CD4-positive, alpha-beta T cell treated with Interferon gamma for 1 hour (primary cell): ENCODE measurements around the gene PRKCA.

Experiments used
- DNase-seq: peaks from one replicate; pipeline ENCODE4 v3.0.0-alpha.2; 2020

PRKCA gene

GRCh38 chr17:66643815-66644710, 341.6 kb downstream of the PRKCA start:
- no peak for DNase-seq

GRCh38 chr17:66645259-66645658, 342.8 kb downstream of the PRKCA start:
- DNase-seq: no peak

- no peak for DNase-seq
Observed at GRCh38 chr17:66647391-66647983, 345.1 kb downstream of the PRKCA start.

DNA sequence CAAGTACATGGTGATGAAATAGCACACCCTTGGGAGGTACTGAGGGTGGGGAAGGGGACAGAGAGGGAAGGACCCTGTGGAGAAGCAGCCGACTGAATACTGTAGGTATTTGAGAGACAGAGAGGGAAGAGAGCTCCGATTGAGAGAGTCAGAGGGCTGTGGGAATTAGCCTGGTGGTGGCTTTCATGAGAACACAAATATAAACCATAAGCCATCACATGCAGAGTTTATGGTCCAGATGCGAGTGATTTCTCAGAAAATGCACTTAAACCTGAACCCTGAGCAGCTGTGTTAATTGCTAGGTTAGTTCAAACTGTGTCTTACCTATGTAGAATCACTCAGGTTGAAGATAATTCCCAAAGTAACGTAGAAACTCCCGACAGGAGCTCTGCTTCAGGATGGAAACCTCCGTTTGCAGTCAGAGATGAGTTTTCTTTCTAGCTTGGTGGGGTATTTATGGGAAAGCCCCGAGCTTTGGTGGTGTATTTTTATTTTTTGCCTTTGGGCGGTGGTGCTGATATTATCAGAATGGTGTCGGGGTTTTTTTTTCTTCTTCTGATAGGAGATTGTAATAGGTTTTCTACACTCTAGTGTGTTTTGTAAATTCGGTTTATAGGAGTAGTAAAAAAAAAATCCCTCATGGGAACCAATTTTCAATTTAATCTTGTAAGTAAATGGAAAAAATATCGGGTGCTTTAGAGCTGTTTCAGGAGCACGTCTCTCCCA, 347.6 kb downstream of the PRKCA start:
- no peak for DNase-seq

GRCh38 chr17:66650544-66650877, 348.1 kb downstream of the PRKCA start:
- no peak for DNase-seq

DNA sequence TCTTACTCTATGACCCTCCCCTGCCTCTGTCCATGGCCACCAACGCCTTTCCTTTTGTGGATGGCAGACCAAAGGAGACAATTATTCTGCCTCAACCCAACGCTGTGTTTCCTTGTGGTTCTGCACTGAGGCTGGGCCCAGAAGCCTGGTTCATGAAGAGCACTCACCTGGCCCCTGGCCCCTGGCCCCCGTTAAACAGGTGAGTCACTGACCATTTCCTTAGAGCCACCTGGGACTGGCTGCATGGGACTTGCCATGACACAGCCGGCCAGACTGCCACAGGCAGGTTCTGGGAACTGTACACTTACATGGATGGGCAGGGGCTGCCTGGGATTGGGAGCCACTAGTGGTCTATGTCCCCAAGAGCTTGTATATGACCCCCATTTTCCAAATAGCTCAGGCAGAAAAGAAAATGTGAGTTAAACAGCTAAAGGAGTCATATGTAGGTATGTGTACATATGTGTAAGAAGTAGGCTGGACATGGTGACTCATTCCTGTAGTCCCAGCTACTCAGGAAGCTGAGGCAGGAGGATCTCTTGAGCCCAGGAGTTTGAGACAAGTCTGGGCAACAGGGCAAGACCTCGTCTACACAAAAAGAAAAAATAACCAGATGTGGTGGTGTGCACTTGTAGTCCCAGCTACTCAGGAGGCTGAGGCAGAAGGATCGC, 350.6 kb downstream of the PRKCA start:
- no peak for DNase-seq

DNA sequence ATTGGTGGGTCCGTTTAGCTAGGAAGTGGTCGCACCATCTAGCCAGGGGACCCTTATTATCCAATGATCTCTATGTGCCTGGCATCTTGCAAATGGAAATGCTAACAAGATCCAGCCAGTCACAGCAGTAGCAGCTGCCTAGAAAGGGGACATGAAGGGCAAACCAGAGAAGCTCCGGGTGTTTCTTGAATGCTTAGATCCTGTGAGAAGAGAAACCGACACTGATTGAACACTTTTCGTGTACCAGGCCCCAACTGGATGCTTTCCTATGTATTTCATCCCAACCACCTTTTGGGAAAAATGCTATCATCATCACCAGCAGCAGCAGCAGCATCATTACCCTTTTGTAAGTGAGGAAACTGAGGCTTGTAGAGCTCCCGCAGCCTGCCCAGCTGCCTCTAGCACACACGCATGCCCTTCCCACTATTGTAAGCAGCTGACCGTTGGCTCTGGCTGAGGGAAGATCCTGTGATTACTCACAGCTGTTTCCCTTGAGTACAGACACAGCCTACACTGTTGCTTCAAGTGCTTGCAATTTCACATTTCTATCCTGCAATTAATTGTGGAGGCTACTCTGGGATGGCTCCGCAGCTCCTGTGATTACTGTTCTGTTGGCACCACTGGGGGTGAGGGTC, 351.8 kb downstream of the PRKCA start:
- DNase-seq: no peak

DNA sequence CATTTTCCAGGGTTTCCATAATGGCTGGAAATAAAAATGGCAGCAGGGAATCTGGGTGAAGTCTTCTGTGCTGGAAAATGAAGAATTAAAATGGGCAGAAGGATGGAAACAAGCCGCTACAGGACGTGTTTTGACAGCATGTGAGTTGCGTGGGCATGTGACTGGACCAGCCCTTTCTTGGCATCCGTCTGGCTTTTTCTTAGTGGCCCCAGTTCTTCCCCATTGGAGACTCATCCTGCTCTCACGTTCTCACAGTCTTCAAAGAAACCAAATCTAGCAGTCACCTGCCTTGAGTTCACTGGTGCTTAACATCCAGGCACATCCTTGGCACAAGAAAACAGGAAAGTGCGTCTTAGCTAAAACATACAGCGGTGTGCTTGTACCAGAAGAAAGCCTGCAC, 352.4 kb downstream of the PRKCA start:
- DNase-seq: no peak

- DNase-seq: no peak
Observed at GRCh38 chr17:66655461-66655860, 353.0 kb downstream of the PRKCA start.

- no peak for DNase-seq
Observed at GRCh38 chr17:66655861-66656260, 353.4 kb downstream of the PRKCA start.

- DNase-seq: no peak
Observed at GRCh38 chr17:66661411-66662256, 359.2 kb downstream of the PRKCA start.

DNA sequence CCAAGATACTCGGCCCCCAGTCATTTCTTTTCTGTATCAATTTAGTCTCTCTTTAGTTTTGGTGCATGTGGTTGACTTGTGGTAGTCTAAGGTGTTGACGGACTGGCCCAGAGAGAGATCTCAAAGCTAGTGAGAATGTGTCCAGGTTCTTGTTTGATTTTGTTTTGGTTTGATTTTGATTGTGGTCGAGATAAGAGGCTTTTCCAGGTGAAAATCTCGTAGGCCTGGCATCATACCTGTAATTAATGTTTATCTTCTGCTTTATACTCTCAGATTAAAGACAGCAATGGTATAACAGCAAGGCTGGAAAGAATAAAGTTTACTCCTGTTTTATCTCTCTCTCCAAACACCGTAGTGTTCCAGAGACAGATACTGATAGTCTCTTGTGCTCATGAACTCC, 360.1 kb downstream of the PRKCA start:
- no peak for DNase-seq

DNA sequence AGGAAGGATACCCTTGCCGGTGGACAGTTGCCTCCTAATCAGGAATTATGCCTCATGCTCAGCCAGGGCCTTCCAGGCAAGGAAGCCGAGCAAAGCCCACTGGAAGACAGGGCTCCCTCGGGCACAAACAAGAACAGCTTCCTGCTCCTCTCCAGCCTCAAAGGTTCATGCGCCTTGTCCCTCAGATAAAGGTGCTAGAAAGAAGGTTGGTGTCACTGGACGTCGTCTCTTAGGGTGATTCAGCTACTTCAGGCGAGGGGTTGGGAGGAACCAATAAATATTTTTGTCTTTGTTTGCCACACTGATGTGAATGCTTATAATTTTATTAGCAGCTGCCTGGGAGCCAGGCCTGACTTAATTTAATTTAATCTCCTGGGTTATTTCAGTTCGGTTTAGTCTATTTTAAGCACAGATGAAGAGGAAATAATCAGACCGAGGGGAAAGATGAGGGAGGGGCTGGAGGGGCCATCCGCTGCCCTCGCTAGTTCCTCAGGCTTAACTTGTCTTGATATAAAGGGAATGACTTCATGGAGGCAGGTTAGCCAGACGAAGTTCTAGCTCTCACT, 360.7 kb downstream of the PRKCA start:
- no peak for DNase-seq

DNA sequence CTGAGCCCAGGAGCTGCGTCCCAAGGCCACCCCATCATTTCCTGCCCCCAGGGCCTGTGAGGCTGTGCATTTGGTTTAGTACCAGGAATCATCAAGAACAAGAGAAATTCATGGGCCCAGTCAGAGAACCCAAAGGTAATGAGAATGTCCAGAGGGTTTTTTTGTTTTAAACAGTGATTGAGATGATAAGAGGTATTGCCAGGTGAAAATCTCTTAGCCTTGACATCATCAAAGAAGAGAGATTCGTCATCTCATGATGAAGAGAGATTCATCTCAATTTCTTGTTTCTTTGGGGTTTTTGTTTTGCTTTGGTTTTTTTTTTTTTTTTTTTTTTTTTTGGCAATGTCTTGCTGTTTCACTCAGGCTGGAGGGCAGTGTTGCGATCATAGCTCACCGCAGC, 361.9 kb downstream of the PRKCA start:
- no peak for DNase-seq

DNA sequence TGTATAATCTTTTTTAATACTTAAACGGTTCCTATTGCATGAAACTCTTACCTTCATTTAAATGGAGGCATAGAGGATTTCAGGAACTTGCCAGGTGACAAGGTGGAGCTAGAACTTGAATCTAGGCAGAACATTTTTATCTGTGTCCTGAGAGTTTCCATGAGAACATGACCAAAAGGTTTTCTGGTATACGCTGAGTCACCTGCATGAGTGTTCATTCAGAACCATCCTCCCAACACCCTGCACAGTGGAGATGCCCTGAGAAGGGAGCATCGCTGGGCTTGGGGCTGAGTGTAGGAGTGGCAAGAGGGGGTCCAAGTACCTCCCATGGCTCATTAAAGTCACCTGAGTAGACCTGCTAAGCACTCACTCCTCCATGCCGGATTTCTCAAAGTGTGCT, 362.8 kb downstream of the PRKCA start:
- no peak for DNase-seq

- DNase-seq: no peak
Observed at GRCh38 chr17:66667090-66667489, 364.7 kb downstream of the PRKCA start.

DNA sequence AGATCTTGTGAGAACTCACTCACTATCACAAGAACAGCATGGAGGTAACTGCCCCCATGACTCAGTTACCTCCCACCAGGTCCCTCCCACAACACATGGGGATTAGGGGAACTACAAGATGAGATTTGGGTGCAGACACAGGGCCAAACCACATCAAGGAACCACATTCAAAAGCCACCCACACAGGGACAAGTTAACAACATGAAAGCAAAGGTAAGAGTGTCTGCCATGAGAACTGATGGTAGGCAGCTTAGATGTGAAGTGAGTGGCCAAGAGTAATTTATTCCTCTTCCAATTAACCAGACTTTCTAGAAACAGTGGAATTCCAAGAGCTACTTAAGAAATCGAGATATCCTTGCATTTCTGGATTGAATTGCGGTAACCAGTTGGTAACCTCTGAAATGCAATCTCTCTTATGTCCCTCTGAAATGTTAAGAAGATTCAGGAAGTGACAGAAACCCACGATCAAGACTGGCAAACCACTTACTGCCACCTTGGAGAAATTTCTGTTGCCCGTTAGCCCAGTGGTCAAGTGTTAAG, 365.1 kb downstream of the PRKCA start:
- DNase-seq: peak; percentile 40

DNA sequence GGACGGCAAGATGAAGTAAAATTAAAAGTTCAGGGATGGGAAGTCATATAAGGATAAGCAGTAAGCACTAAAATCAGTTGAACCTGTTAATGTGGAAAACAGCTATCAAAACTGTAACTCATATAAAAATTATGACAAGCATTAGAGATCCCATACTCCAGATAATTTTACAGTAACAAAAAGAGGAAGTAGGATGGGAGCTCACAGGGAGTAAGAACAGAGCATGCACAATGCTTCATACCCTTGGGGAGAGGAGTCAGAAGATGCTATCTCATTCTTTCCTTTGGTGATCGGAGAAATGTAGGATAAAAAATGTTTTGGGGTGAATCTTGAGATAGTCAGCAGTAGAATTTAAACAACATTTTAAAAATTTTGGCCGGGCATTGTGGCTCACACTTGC, 367.8 kb downstream of the PRKCA start:
- DNase-seq: no peak

DNA sequence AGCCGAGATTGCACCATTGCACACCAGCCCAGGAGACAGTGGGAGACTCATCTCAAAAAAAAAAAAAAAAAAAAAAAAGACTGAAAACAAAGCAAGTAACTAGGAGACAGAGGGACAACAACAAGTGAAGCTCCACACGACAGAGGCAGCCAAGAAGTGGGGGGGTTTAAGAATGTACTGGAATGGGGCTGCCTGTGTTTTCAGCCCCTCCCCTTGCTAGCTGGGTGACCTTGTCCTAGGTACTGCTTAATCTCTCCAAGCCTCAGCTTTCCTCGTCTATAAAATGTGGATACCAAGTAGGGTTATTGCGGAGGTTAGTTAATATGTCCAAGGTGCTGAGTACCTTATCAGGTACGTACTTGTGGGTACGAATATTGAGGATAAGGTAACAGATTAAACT, 368.7 kb downstream of the PRKCA start:
- DNase-seq: no peak

DNA sequence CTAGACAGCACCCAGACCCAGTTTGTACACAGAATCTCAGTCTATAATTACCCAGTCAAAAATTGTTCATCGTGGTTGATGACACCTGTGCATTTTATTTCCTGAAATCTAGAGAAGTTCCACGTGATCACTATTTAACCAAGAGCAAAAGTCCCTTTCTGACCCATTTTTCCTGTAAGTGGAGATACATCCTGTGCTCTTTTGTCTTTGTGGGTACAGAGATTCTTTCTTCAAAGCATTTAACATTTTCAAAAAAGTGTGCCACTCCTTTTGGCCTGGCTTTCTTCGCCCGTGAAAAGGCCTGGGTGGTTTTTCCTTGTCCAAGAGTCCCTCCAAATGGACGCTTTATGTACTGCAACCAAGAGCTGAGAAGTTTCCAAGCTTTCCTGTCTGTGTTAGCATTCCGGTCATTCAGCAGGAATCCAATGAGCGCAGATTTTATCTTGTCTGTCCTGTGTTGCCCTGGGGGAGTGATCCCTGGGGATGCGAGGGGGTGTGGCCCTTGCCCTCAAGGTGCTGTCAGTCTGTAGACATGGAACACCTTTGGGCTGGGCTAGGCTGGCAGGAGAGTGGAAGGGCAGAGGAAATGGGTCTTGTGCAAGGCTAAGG, 371.4 kb downstream of the PRKCA start:
- DNase-seq: peak; percentile 21
